GM21529 (cell line): ENCODE measurements around the gene NEK5.
"Not testable (repeated sequence)": the region's sequence is repeated elsewhere in the genome, so short reads cannot be mapped to it uniquely, and the experiment has no call there.

ENCODE experiments used
- ATAC-seq: cut with Tn5 transposase; IDR thresholded peaks from one replicate; pipeline ENCODE4 v1.9.1; 2021; ENCODE audit not compliant: unreplicated experiment

The NEK5 gene

GRCh38 chr13:52128714-52129700 is at the start of gene NEK5:
NEK5 (minus strand) TSS chr13:52129073; CDS start chr13:52127482, 1,591 bp downstream.
- peak; percentile 66 for ATAC-seq

GRCh38 chr13:52177276-52177675 is 48.4 kb upstream of the NEK5 start:
- no peak for ATAC-seq

GRCh38 chr13:52173970-52174369 is 45.1 kb upstream of the NEK5 start:
- not testable (repeated sequence) for ATAC-seq

GRCh38 chr13:52173373-52173772 is 44.5 kb upstream of the NEK5 start:
- no peak for ATAC-seq

- not testable (repeated sequence) for ATAC-seq
Measured at GRCh38 chr13:52171686-52172085, 42.8 kb upstream of the NEK5 start.

- not testable (repeated sequence) for ATAC-seq
Measured at GRCh38 chr13:52170828-52171391, 42.0 kb upstream of the NEK5 start.

GRCh38 chr13:52169839-52170238 is 41.0 kb upstream of the NEK5 start:
- no peak for ATAC-seq

- ATAC-seq = no peak
Measured at GRCh38 chr13:52165411-52165810, 36.5 kb upstream of the NEK5 start.

GRCh38 chr13:52164989-52165388 is 36.1 kb upstream of the NEK5 start:
- no peak for ATAC-seq

- not testable (repeated sequence) for ATAC-seq
Measured at GRCh38 chr13:52163878-52164277, 35.0 kb upstream of the NEK5 start.

- no peak for ATAC-seq
Measured at GRCh38 chr13:52162279-52163101, 33.6 kb upstream of the NEK5 start.

GRCh38 chr13:52161181-52161646 is 32.3 kb upstream of the NEK5 start:
- ATAC-seq = no peak

GRCh38 chr13:52160506-52160905 is 31.6 kb upstream of the NEK5 start:
- no peak for ATAC-seq

GRCh38 chr13:52160053-52160452 is 31.2 kb upstream of the NEK5 start:
- ATAC-seq = no peak

GRCh38 chr13:52159159-52159982 is 30.5 kb upstream of the NEK5 start, which contains the start of gene NEK3:
NEK3 (minus strand) TSS chr13:52159597; CDS start chr13:52156191, 3,406 bp downstream.
- peak; percentile 83 for ATAC-seq

GRCh38 chr13:52158629-52159158 is 29.8 kb upstream of the NEK5 start:
- ATAC-seq = peak; percentile 29

GRCh38 chr13:52156724-52157261 is 27.9 kb upstream of the NEK5 start:
- no peak for ATAC-seq

- no peak for ATAC-seq
Measured at GRCh38 chr13:52155177-52155576, 26.3 kb upstream of the NEK5 start.

- no peak for ATAC-seq
Measured at GRCh38 chr13:52147225-52147624, 18.4 kb upstream of the NEK5 start.

- no peak for ATAC-seq
Measured at GRCh38 chr13:52141299-52141698, 12.4 kb upstream of the NEK5 start.
